ENCODE results near the gene USF1.
"Not testable (repeated sequence)": the region's sequence is repeated elsewhere in the genome, so short reads cannot be mapped to it uniquely, and the experiment has no call there.

Gene USF1

DNA sequence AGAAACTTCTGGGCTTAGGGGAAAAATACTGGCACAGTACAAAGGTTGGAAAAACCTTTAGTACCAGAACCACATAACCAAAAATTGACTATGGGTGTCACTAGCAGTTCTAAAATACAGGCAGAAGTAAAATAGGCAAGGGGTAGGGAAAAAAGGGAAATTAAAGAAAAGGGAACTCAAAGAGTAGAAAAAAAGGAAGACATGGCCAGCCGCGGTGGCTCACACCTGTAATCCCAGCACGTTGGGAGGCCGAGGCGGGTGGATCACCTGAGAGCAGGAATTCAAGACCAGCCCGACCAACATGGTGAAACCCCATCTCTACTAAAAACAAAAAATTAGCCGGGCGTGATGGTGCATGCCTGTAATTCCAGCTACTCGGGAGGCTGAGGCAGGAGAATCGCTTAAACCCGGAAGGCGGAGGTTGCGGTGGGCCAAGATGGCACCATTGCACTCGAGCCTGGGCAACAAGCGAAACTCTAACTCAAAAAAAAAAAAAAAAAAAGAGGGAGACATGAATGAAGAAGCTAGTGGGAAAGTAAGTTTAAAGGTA lies 26.6 kb downstream of the USF1 start:
- DNase-seq (ENCODE audit: low spot score): not testable (repeated sequence)

- DNase-seq (ENCODE audit: low spot score): no peak
Measured at GRCh38 chr1:161018631-161018930, 27.2 kb downstream of the USF1 start.

GRCh38 chr1:161017756-161018630 lies 27.8 kb downstream of the USF1 start:
- DNase-seq (ENCODE audit: low spot score): no peak

DNA sequence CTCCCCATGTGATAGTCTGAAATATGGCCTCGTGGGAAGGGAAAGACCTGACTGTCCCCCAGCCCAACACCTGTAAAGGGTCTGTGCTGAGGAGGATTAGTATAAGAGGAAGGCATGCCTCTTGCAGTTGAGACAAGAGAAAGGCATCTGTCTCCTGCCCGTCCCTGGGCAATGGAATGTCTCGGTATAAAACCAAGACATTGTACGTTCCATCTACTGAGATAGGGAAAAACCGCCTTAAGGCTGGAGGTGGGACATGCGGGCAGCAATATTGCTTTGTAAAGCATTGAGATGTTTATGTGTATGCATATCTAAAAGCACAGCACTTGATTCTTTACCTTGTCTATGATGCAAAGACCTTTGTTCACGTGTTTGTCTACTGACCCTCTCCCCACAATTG lies 28.6 kb downstream of the USF1 start:
- not testable (repeated sequence) for DNase-seq (ENCODE audit: low spot score)

- not testable (repeated sequence) for DNase-seq (ENCODE audit: low spot score)
Measured at GRCh38 chr1:161016683-161017082, 29.1 kb downstream of the USF1 start.

- no peak for DNase-seq (ENCODE audit: low spot score)
Measured at GRCh38 chr1:161013488-161014230, 32.1 kb downstream of the USF1 start.

- DNase-seq (ENCODE audit: low spot score): no peak
Measured at GRCh38 chr1:161013131-161013487, 32.7 kb downstream of the USF1 start.

DNA sequence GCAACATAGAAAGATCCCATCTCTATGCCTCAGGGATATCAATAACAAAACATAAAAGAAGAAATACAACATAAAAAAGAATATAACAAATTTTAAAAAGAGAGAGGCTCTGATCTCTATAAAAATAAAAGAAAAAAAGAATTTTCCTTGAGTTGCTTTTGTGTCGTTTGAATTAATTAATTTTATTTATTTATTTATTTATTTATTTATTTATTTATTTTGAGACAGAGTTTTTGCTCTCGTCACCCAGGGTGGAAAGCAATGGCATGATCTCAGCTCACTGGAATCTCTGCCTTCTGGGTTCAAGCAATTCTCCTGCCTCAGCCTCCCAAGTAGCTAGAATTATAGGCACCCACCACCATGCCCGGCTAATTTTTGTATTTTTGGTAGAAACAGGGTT lies 33.4 kb downstream of the USF1 start:
- no peak for DNase-seq (ENCODE audit: low spot score)

GRCh38 chr1:161009602-161010211 lies 36.1 kb downstream of the USF1 start:
- no peak for DNase-seq (ENCODE audit: low spot score)

- no peak for DNase-seq (ENCODE audit: low spot score)
Measured at GRCh38 chr1:161008869-161009510, 36.8 kb downstream of the USF1 start.

- DNase-seq (ENCODE audit: low spot score): no peak
Measured at GRCh38 chr1:161007369-161007768, 38.4 kb downstream of the USF1 start.

DNA sequence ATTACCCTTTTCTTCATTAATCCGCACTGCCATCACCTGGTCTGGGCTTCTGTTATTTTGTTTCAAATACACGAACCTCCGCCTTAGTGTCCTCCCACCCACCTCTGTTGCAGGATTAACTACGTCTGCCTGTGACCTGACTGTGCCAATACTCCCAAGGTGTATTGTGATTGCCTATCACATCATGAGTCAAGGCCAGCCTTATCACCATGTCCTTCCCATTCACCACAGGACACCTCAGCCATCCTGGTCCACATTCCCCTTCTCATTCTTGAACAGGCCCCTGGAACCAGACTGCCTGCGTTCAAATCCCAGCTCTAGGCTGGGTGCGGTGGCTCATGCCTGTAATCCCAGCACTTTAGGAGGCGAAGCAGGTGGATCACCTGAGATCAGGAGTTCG lies 39.2 kb downstream of the USF1 start:
- DNase-seq (ENCODE audit: low spot score): no peak

GRCh38 chr1:161001525-161001924 lies 44.3 kb downstream of the USF1 start:
- no peak for DNase-seq (ENCODE audit: low spot score)

DNA sequence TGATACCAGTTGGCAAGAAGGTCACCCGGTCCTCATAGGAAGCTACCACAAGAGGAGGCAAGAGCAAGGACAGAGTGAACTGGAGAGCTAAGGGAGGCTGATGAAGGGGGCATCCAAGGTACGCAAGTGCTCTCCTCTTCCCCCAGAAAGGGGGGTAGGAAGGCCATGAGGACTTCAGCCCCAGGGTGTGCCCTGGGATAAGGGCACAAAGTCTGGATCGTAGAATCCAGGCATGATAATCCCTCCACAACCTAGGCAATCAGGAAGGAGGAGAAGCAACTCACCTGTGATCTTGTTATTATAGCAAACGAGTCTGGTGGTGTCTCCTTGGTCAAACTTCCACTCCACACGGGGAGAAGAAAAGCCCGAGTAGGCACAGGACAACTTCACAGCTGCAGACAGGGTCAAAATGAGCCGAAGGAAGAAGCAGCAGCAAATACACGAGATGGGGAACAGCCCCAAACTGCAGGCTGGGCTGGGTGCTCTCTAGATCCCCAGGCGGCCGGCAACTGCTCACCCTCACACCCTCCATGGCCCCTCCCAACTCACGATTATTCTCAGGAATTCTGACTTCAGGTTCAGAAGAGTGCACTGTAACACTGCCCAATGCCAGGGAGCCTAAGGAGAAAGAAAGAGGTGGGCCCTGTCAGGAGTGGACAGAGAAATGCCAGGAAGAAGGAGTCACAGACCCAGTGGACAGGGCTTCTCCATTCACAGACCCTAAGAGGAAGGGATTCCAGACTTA lies 44.9 kb downstream of the USF1 start:
- no peak for DNase-seq (ENCODE audit: low spot score)

- no peak for DNase-seq (ENCODE audit: low spot score)
Measured at GRCh38 chr1:160999376-160999775, 46.4 kb downstream of the USF1 start.

- peak; percentile 56 for DNase-seq (ENCODE audit: low spot score)
Measured at GRCh38 chr1:160997323-160998038, 48.3 kb downstream of the USF1 start.

DNA sequence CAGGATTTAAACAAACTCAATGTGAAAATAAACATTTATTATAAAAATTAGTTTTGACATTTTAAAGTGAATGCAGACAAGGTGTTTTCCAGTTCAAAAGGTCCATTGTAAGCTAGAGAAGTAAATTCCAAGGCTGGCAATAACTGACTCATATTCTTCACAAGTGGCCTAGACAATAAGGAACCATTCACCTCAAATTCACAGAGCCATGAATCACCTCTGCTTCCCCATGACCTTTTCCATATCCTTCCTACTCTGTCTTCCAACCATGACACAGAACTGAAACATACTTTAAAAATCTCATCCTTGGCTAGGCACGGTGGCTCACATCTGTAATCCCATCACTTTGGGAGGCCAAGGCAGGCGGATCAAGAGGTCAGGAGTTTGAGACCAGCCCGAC lies 49.6 kb downstream of the USF1 start:
- no peak for DNase-seq (ENCODE audit: low spot score)

DNA sequence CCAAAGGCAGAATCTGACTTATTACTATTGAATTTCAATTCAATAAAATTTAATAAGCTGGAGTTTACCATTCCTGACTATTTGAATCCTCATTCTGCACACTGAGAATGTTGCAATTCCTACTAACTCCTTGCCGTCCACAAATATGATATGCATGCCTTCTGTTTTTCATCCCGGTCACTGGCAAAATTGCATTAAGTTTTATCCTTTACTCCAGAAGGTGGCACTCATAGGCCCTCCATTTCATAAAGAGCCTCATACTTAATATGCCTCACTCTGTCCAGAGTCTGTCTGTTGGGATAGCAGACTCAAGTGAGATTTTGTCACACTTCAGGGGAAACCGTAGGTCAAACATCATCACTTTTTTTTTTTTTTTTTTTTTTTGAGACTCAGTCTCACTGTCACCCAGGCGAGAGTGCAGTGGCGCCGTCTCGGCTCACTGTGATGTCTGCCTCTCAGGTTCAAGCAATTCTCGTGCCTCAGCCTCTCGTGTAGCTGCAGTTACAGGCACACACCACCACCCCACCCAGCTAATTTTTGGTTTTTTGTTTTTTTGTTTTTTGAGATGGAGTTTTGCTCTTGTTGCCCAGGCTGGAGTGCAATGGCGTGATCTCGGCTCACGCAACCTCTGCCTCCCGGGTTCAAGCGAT lies 52.1 kb downstream of the USF1 start:
- no peak for DNase-seq (ENCODE audit: low spot score)

DNA sequence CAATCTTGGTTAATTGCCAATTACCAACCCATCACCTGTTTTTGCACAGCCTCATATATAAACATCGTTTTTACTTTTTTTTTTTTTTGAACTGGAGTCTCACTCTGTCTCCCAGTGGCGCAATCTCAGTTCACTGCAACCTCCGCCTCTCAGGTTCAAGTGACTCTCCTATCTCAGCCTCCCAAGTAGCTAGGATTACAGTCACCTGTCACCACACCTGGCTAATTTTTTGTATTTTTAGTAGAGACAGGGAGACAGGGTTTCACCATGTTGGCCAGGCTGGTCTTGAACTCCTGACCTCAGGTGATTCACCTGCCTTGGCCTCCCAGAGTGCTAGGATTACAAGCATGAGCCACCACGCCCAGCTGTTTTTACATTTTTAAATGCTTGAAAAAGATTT lies 53.7 kb downstream of the USF1 start:
- not testable (repeated sequence) for DNase-seq (ENCODE audit: low spot score)

Data from ecto neural progenitor cell (in vitro differentiated cells).